DND-41 (cell line): ENCODE results near the gene FBXO11.

Source experiments
- ATAC-seq: fragments of 200-7000 bp; cut with Tn5 transposase; 3 replicates; pipeline ENCODE4 v1.9.1; 2021; ENCODE audit warnings: low read depth; ENCODE audit not compliant: insufficient read depth
- DNase-seq: peaks from one replicate; pipeline ENCODE4 v3.0.0-alpha.2; 2020
- H2AFZ ChIP-seq: 2 replicates; pipeline ENCODE4 v1.6.0; 2012; ENCODE audit warnings: low read depth, low read length
- H3K27ac ChIP-seq: 2 replicates; pipeline ENCODE4 v1.5.1; 2012; ENCODE audit warnings: low read length, inconsistent platforms
- H3K27me3 ChIP-seq: fragments of 200-600 bp; sonication (generic); 2 replicates; pipeline ENCODE4 v1.6.0; 2012; ENCODE audit warnings: low read length, mild to moderate bottlenecking, inconsistent platforms; ENCODE audit not compliant: insufficient read depth, poor library complexity
- H3K36me3 ChIP-seq: 2 replicates; pipeline ENCODE4 v1.5.1; 2012; ENCODE audit warnings: low read length, inconsistent platforms; ENCODE audit not compliant: insufficient read depth
- H3K4me1 ChIP-seq: 2 replicates; pipeline ENCODE4 v1.5.1; 2012; ENCODE audit warnings: mild to moderate bottlenecking, low read length; ENCODE audit not compliant: insufficient read depth
- H3K4me2 ChIP-seq: 2 replicates; pipeline ENCODE4 v1.6.0; 2012; ENCODE audit warnings: mild to moderate bottlenecking, moderate library complexity, low read length, inconsistent platforms; ENCODE audit not compliant: insufficient read depth
- H3K4me3 ChIP-seq, 2 experiments: fragments of 200-600 bp in 1 of 2; shearing (Covaris generic) in 1 of 2; 2 replicates each; pipeline ENCODE4 v1.5.1; 2012 to 2016; ENCODE audit warnings: inconsistent platforms in 2 of 2, low read length in 2 of 2, mild to moderate bottlenecking in 2 of 2, low read depth in 1 of 2, moderate library complexity in 1 of 2
- H3K79me2 ChIP-seq: 2 replicates; pipeline ENCODE4 v1.6.0; 2012; ENCODE audit warnings: low read length, inconsistent platforms; ENCODE audit not compliant: insufficient read depth
- H3K9ac ChIP-seq: 2 replicates; pipeline ENCODE4 v1.6.0; 2012; ENCODE audit warnings: low read depth, mild to moderate bottlenecking, inconsistent platforms, low read length, moderate library complexity
- H3K9me3 ChIP-seq: 2 replicates; pipeline ENCODE4 v1.5.1; 2012; ENCODE audit warnings: low read length, moderate library complexity, mild to moderate bottlenecking, inconsistent platforms; ENCODE audit not compliant: insufficient read depth, severe bottlenecking
- H4K20me1 ChIP-seq: 2 replicates; pipeline ENCODE4 v1.6.0; 2012; ENCODE audit warnings: low read length; ENCODE audit not compliant: insufficient read depth
- EZH2 ChIP-seq: IDR thresholded peaks from 3 replicates; pipeline ENCODE4 v1.6.1; 2012; ENCODE audit warnings: borderline replicate concordance, low read depth, mild to moderate bottlenecking, moderate library complexity, low read length, inconsistent platforms; ENCODE audit not compliant: severe bottlenecking
- TF ChIP-seq, protein P1 (sequence below): IDR thresholded peaks from 2 replicates; pipeline ENCODE4 v1.5.1; 2012; ENCODE audit warnings: borderline replicate concordance, low read length, moderate library complexity, mild to moderate bottlenecking; ENCODE audit not compliant: poor library complexity, severe bottlenecking; ENCODE audit errors: extremely low read depth

FBXO11 gene

DNA sequence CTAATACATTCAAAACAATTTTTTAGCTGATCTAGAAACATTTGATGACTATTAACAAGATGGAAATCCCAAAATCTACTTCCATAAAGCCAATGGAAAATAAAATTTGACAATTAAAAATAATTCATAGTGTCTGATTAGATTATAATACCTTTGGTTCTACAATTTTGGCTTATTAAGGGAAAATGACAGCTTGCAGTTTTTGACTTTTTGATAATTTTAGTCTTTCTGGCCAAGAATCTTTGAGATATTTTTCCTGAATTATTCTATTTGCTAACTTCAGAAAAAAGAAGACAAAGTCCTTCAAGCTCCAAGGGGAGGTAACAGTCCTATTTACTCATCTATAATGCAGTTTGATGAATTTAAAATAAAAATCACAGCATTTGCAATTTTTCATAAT, 83.8 kb downstream of the FBXO11 start:
- Histone ChIP-seq H3K36me3 (peaks cover 87% of the 10 kb centered on the region), H4K20me1 (no peaks in the 10 kb centered on the region; the same call in 1 of the 2 replicates)

GRCh38 chr2:47819834-47820233, 86.5 kb downstream of the FBXO11 start:
- H3K4me3 ChIP-seq: no peak overlapping the region
- H3K4me1 ChIP-seq: no peaks in the 10 kb centered on the region
- no peaks in the 10 kb centered on the region; the same call in none of the 2 replicates for H4K20me1 ChIP-seq
- DNase-seq: no peak
- H3K27ac ChIP-seq: no peak overlapping the region
- no peaks in the 10 kb centered on the region for H3K79me2 ChIP-seq
- H3K9ac ChIP-seq: no peak overlapping the region
- ATAC-seq: no peak
- peaks cover 94% of the 10 kb centered on the region for H3K36me3 ChIP-seq
- no peaks in the 10 kb centered on the region for H3K27me3 ChIP-seq
- H2AFZ ChIP-seq: no peak overlapping the region
- TF ChIP-seq, protein P1, sequence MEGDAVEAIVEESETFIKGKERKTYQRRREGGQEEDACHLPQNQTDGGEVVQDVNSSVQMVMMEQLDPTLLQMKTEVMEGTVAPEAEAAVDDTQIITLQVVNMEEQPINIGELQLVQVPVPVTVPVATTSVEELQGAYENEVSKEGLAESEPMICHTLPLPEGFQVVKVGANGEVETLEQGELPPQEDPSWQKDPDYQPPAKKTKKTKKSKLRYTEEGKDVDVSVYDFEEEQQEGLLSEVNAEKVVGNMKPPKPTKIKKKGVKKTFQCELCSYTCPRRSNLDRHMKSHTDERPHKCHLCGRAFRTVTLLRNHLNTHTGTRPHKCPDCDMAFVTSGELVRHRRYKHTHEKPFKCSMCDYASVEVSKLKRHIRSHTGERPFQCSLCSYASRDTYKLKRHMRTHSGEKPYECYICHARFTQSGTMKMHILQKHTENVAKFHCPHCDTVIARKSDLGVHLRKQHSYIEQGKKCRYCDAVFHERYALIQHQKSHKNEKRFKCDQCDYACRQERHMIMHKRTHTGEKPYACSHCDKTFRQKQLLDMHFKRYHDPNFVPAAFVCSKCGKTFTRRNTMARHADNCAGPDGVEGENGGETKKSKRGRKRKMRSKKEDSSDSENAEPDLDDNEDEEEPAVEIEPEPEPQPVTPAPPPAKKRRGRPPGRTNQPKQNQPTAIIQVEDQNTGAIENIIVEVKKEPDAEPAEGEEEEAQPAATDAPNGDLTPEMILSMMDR: no peak
- TF ChIP-seq EZH2: no peak
- no peaks in the 10 kb centered on the region for H3K9me3 ChIP-seq
- no peak overlapping the region for H3K4me2 ChIP-seq

More for the DNA sequence above, 83.8 kb downstream of the FBXO11 start:
- Histone ChIP-seq H3K4me2 (no peak overlapping the region), H3K9ac (no peak overlapping the region), H3K4me3 (no peak overlapping the region), H3K27me3 (no peaks in the 10 kb centered on the region), H2AFZ (no peak overlapping the region), H3K79me2 (no peaks in the 10 kb centered on the region), H3K9me3 (no peaks in the 10 kb centered on the region), H3K27ac (no peak overlapping the region), H3K4me1 (no peaks in the 10 kb centered on the region)
- DNase-seq: no peak
- TF ChIP-seq, protein P1: no peak
- no peak for TF ChIP-seq EZH2
- no peak for ATAC-seq

DNA sequence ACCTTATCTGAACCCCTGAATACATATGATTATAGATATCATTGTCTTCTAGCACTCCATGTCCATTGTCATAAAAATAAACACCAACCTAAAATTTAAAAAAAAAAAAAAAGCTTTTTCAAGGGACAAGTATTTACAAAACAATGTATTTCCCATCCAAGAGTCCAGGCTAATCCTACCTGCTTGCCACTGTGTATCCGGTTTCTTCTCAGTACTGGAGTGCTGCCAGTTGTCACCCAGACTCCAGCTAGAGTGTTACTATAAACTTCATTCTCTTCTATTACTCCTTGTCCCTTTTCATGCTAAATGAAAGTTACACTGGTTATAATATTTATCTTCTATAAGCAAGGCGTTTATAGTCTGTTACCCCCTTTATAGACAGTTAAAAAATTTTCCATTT, 87.5 kb downstream of the FBXO11 start:
- no peaks in the 10 kb centered on the region for H3K4me1 ChIP-seq
- H3K79me2 ChIP-seq: no peaks in the 10 kb centered on the region
- H3K36me3 ChIP-seq: peaks cover 88% of the 10 kb centered on the region
- no peak overlapping the region for H3K27ac ChIP-seq
- H4K20me1 ChIP-seq: no peaks in the 10 kb centered on the region; the same call in none of the 2 replicates
- H3K27me3 ChIP-seq: no peaks in the 10 kb centered on the region
- no peaks in the 10 kb centered on the region for H3K9me3 ChIP-seq
- DNase-seq (no peak), ATAC-seq (no peak)
- TF ChIP-seq EZH2: no peak
- TF ChIP-seq, protein P1: no peak
- H3K4me3 ChIP-seq: no peak overlapping the region
- no peak overlapping the region for H3K4me2 ChIP-seq
- no peak overlapping the region for H3K9ac ChIP-seq
- H2AFZ ChIP-seq: no peak overlapping the region

DNA sequence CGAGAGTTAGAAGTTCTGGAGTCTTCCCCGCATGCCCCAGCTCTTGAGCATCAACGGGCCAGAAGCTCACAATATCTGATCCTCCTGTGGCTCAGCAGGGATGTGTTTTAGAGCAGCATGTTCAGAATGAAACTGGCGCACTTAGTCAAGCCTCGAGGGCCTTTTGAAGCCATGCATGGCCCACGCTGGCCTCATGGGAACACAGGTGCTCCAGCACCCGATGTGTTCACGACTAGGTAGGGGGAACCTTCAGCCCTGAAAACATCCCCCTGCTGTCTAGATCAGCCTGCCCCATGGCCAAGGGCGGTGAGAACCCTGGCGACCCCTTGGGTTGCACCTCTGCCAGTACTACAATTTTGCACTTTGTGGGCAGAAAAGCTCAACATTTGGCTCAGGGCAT, 90.5 kb downstream of the FBXO11 start:
- H4K20me1 ChIP-seq: no peaks in the 10 kb centered on the region; the same call in none of the 2 replicates
- H3K4me3 ChIP-seq: no peak overlapping the region
- TF ChIP-seq, protein P1: no peak
- TF ChIP-seq EZH2: no peak
- H3K9me3 ChIP-seq: no peaks in the 10 kb centered on the region
- H2AFZ ChIP-seq: no peak overlapping the region
- H3K79me2 ChIP-seq: no peaks in the 10 kb centered on the region
- H3K36me3 ChIP-seq: peaks cover 84% of the 10 kb centered on the region
- no peak overlapping the region for H3K9ac ChIP-seq
- DNase-seq (no peak), ATAC-seq (peak; percentile 17; the same call in 1 of the 3 replicates)
- H3K27ac ChIP-seq: no peak overlapping the region
- H3K27me3 ChIP-seq: no peaks in the 10 kb centered on the region
- H3K4me2 ChIP-seq: no peak overlapping the region
- H3K4me1 ChIP-seq: no peaks in the 10 kb centered on the region
